Subcutaneous abdominal adipose tissue (tissue), 5 donors: Measurements from ENCODE around the gene BRAF.
"Not testable (repeated sequence)": the region's sequence is repeated elsewhere in the genome, so short reads cannot be mapped to it uniquely, and the experiment has no call there.

Experiments used
- H3K27ac ChIP-seq: one replicate; pipeline ENCODE4 v1.7.0; 2013; ENCODE audit warnings: low read depth, mild to moderate bottlenecking, inconsistent platforms, low read length, moderate library complexity
- H3K27me3 ChIP-seq, 5 donors: one replicate each; pipeline ENCODE4 v1.7.0; 2013; ENCODE audit warnings: low read length in 5 of 5, inconsistent platforms in 1 of 5; ENCODE audit not compliant: control insufficient read depth in 5 of 5, insufficient read depth in 4 of 5
- H3K36me3 ChIP-seq, 5 donors: one replicate each; pipeline ENCODE4 v1.7.0; 2013; ENCODE audit warnings: low read length in 5 of 5; ENCODE audit not compliant: control insufficient read depth in 5 of 5, insufficient read depth in 5 of 5
- H3K4me1 ChIP-seq, 5 donors: one replicate each; pipeline ENCODE4 v1.7.0; 2013; ENCODE audit warnings: low read length in 5 of 5, mild to moderate bottlenecking in 3 of 5, moderate library complexity in 1 of 5; ENCODE audit not compliant: control insufficient read depth in 5 of 5, insufficient read depth in 5 of 5
- H3K4me3 ChIP-seq, 5 donors: one replicate each; pipeline ENCODE4 v1.7.0; 2013; ENCODE audit warnings: low read length in 5 of 5, low read depth in 1 of 5
- H3K9ac ChIP-seq, 5 donors: one replicate each; pipeline ENCODE4 v1.7.0; 2013; ENCODE audit warnings: low read length in 5 of 5, mild to moderate bottlenecking in 4 of 5, moderate library complexity in 3 of 5
- H3K9me3 ChIP-seq, 5 donors: one replicate each; pipeline ENCODE4 v1.7.0; 2013; ENCODE audit warnings: low read length in 5 of 5; ENCODE audit not compliant: control insufficient read depth in 5 of 5
- donor health status: healthy.
- donor health status: healthy.
- donor health status: healthy.
- donor health status: healthy.
- donor health status: healthy.

BRAF gene

GRCh38 chr7:140937702-140938264 lies 13.1 kb upstream of the BRAF start:
- no peak overlapping the region for H3K4me3 ChIP-seq
- H3K27ac ChIP-seq: no peak overlapping the region
- H3K9me3 ChIP-seq: no peaks in the 10 kb centered on the region
- H3K36me3 ChIP-seq: no peaks in the 10 kb centered on the region
- H3K27me3 ChIP-seq: no peaks in the 10 kb centered on the region
- H3K4me1 ChIP-seq: no peaks in the 10 kb centered on the region
- no peak overlapping the region for H3K9ac ChIP-seq

GRCh38 chr7:140928491-140929309 lies 4.0 kb upstream of the BRAF start:
- Histone ChIP-seq H3K27ac (no peak overlapping the region), H3K36me3 (no peaks in the 10 kb centered on the region), H3K4me3 (no peak overlapping the region), H3K9ac (no peak overlapping the region), H3K9me3 (no peaks in the 10 kb centered on the region), H3K4me1 (peaks cover 0 to 11% (median 6%) of the 10 kb centered on the region in 5 donors), H3K27me3 (no peaks in the 10 kb centered on the region)

GRCh38 chr7:140927945-140928344 lies 3.2 kb upstream of the BRAF start:
- H3K27me3 ChIP-seq, H3K9me3 ChIP-seq, H3K9ac ChIP-seq, H3K4me3 ChIP-seq, H3K36me3 ChIP-seq, H3K27ac ChIP-seq: not testable (repeated sequence)
- H3K4me1 ChIP-seq: peaks cover 0 to 17% (median 13%) of the 10 kb centered on the region in 5 donors

GRCh38 chr7:140927351-140927750 lies 2.6 kb upstream of the BRAF start:
- Histone ChIP-seq H3K36me3 (no peaks in the 10 kb centered on the region), H3K27me3 (no peaks in the 10 kb centered on the region), H3K4me1 (peaks cover 0 to 23% (median 19%) of the 10 kb centered on the region in 5 donors), H3K4me3 (no peak overlapping the region), H3K9me3 (no peaks in the 10 kb centered on the region), H3K9ac (no peak overlapping the region), H3K27ac (no peak overlapping the region)

GRCh38 chr7:140926021-140926817 lies 1.5 kb upstream of the BRAF start:
- Histone ChIP-seq H3K9me3 (no peaks in the 10 kb centered on the region), H3K4me3 (no peak overlapping the region), H3K9ac (no peak overlapping the region), H3K36me3 (no peaks in the 10 kb centered on the region), H3K27ac (no peak overlapping the region), H3K4me1 (peaks cover 1 to 26% (median 23%) of the 10 kb centered on the region in 5 donors), H3K27me3 (no peaks in the 10 kb centered on the region)

GRCh38 chr7:140924019-140924820 lies 509 bp downstream of the BRAF start:
- Histone ChIP-seq H3K9me3 (no peaks in the 10 kb centered on the region), H3K4me1 (peaks cover 1 to 26% (median 23%) of the 10 kb centered on the region in 5 donors), H3K27me3 (no peaks in the 10 kb centered on the region), H3K4me3 (peak overlapping the region; percentile 71 to 93 (median 90)), H3K9ac (peak overlapping the region; percentile 79 to 99 (median 97)), H3K36me3 (no peaks in the 10 kb centered on the region), H3K27ac (peak overlapping the region; percentile 98)

GRCh38 chr7:140923358-140924006 lies 1.2 kb downstream of the BRAF start:
- H3K27ac ChIP-seq: peak overlapping the region; percentile 98
- no peaks in the 10 kb centered on the region for H3K9me3 ChIP-seq
- H3K4me1 ChIP-seq: peaks cover 1 to 26% (median 23%) of the 10 kb centered on the region in 5 donors
- H3K4me3 ChIP-seq: peak overlapping the region; percentile 71 to 93 (median 90)
- no peaks in the 10 kb centered on the region for H3K36me3 ChIP-seq
- no peaks in the 10 kb centered on the region for H3K27me3 ChIP-seq
- peak overlapping the region; percentile 79 to 99 (median 97) for H3K9ac ChIP-seq

- Histone ChIP-seq H3K27me3 (no peaks in the 10 kb centered on the region), H3K36me3 (no peaks in the 10 kb centered on the region), H3K9me3 (no peaks in the 10 kb centered on the region), H3K9ac (peak overlapping the region in 3 of 5 donors; percentile 97 to 99 (median 99)), H3K4me3 (peak overlapping the region in 1 of 5 donors; percentile 93), H3K4me1 (peaks cover 1 to 28% (median 23%) of the 10 kb centered on the region in 5 donors), H3K27ac (peak overlapping the region; percentile 13)
Measured at GRCh38 chr7:140922741-140923345, 1.9 kb downstream of the BRAF start.

- Histone ChIP-seq H3K9ac (no peak overlapping the region), H3K9me3 (no peaks in the 10 kb centered on the region), H3K4me1 (peaks cover 1 to 34% (median 23%) of the 10 kb centered on the region in 5 donors), H3K36me3 (no peaks in the 10 kb centered on the region), H3K27me3 (no peaks in the 10 kb centered on the region), H3K27ac (no peak overlapping the region), H3K4me3 (no peak overlapping the region)
Measured at GRCh38 chr7:140920745-140921144, 4.0 kb downstream of the BRAF start.
